Thoracic aorta (tissue), 2 donors: ENCODE results near the gene MGAT5B. TPM values are rescaled to one million over a fixed set of nuclear protein-coding genes. Genes with fewer than 3 reads are reported as not detected.

Source experiments
- ATAC-seq: fragments of 150-250 bp; one replicate; pipeline ENCODE4 v1.8.0; 2017; ENCODE audit warnings: low read depth; ENCODE audit not compliant: insufficient number of reproducible peaks, low FRiP score
- DNase-seq: peaks from one replicate; pipeline ENCODE4 v3.0.0-alpha.2; 2020; ENCODE audit warnings: low spot score
- H3K27ac ChIP-seq, 2 donors: fragments of 200-600 bp; sonication (generic); 1 replicate in 1 of 2; 2 replicates in 1 of 2; pipeline ENCODE4 v1.5.1; 2016; ENCODE audit warnings: mild to moderate bottlenecking in 2 of 2, moderate library complexity in 2 of 2
- H3K27me3 ChIP-seq: fragments of 200-600 bp; sonication (generic); replicated peaks from 2 replicates; pipeline ENCODE4 v1.6.0; 2016; ENCODE audit warnings: mild to moderate bottlenecking; ENCODE audit not compliant: insufficient read depth
- H3K36me3 ChIP-seq: fragments of 200-600 bp; sonication (generic); one replicate; pipeline ENCODE4 v1.5.1; 2016
- H3K4me1 ChIP-seq, 2 donors: fragments of 200-600 bp; sonication (generic); 1 replicate in 1 of 2; 2 replicates in 1 of 2; pipeline versions ENCODE4 v1.5.1 to v1.6.0; 2016; ENCODE audit warnings: low read depth in 2 of 2, mild to moderate bottlenecking in 1 of 2; ENCODE audit not compliant: control insufficient read depth in 1 of 2
- H3K4me3 ChIP-seq: fragments of 200-600 bp; sonication (generic); 2 replicates; pipeline ENCODE4 v1.5.1; 2016; ENCODE audit warnings: mild to moderate bottlenecking
- H3K9me3 ChIP-seq: fragments of 200-600 bp; sonication (generic); 2 replicates; pipeline ENCODE4 v1.5.1; 2016
- CTCF ChIP-seq: fragments of 200-600 bp; sonication (generic); IDR thresholded peaks from one replicate; pipeline ENCODE4 v1.5.1; 2019; ENCODE audit warnings: antibody characterized with exemption
- total RNA-seq, 2 donors: library from RNA; depleted of rRNA; stranded (reverse); fragments of >200 nt; gene quantifications; one replicate each; pipeline versions ENCODE4 v1.1.0 to v1.2.3, GENCODE V29; 2016

Gene MGAT5B
- total RNA-seq, 2 donors from 2014 or later: 0.14 TPM; not detected in 1

DNA sequence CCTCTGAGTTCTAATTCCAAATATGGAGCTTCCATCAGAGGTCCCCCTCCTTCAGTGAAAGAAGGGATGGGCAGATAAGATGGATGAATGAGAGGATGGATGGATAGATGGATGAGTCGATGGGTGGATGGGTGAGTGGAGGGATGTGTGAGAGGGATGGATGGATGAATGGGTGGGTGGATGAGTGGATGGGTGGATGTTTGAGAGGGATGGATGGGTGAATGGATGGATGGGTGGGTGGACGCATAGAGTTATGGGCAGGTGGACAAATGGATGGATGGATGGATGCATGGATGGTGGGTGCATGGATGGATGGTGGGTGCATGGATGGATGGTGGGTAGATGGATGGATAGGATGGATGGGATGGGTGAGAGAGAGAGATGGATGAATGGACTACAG is 69.0 kb downstream of the MGAT5B start:
- Histone ChIP-seq H3K36me3 (no peaks in the 10 kb centered on the region), H3K27me3 (no peaks in the 10 kb centered on the region), H3K4me1 (no peaks in the 10 kb centered on the region), H3K4me3 (no peak overlapping the region), H3K27ac (no peak overlapping the region), H3K9me3 (no peaks in the 10 kb centered on the region)
- TF ChIP-seq CTCF: no peak
- no peak for DNase-seq
- no peak for ATAC-seq

DNA sequence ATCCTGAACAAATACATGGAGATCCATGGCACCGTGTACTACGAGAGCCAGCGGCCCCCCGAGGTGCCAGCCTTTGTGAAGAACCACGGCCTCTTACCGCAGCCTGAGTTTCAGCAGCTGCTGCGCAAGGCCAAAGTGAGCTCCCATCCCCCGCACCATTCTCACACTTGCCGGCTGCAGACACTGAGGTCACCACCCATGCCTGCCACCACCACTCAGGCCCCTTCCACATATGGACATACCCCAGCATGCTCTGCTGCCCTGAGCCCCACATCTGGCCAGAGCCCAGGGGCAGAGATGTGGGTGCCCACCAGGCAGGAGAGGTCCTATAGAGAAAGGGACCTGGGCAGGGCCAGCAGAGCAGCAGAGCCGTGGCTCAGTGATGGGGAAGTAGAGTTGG is 69.8 kb downstream of the MGAT5B start:
- H3K36me3 ChIP-seq: no peaks in the 10 kb centered on the region
- ATAC-seq (no peak), DNase-seq (no peak)
- H3K27me3 ChIP-seq: no peaks in the 10 kb centered on the region
- no peak for TF ChIP-seq CTCF
- H3K9me3 ChIP-seq: no peaks in the 10 kb centered on the region
- no peaks in the 10 kb centered on the region for H3K4me1 ChIP-seq
- no peak overlapping the region for H3K27ac ChIP-seq
- no peak overlapping the region for H3K4me3 ChIP-seq

- Histone ChIP-seq H3K4me1 (no peaks in the 10 kb centered on the region), H3K27me3 (no peaks in the 10 kb centered on the region)
- no peak for TF ChIP-seq CTCF
These were observed 72.1 kb downstream of the MGAT5B start for GRCh38 chr17:76940295-76940694.

GRCh38 chr17:76940738-76941350 is 72.6 kb downstream of the MGAT5B start:
- Histone ChIP-seq H3K4me3 (no peak overlapping the region), H3K27me3 (no peaks in the 10 kb centered on the region), H3K9me3 (no peaks in the 10 kb centered on the region), H3K27ac (no peak overlapping the region), H3K4me1 (no peaks in the 10 kb centered on the region), H3K36me3 (no peaks in the 10 kb centered on the region)
- DNase-seq (no peak), ATAC-seq (no peak)
- TF ChIP-seq CTCF: no peak

More at GRCh38 chr17:76940295-76940694, 72.1 kb downstream of the MGAT5B start:
- H3K4me3 ChIP-seq: no peak overlapping the region
- DNase-seq (no peak), ATAC-seq (no peak)
- no peak overlapping the region for H3K27ac ChIP-seq
- H3K9me3 ChIP-seq: no peaks in the 10 kb centered on the region
- H3K36me3 ChIP-seq: no peaks in the 10 kb centered on the region

DNA sequence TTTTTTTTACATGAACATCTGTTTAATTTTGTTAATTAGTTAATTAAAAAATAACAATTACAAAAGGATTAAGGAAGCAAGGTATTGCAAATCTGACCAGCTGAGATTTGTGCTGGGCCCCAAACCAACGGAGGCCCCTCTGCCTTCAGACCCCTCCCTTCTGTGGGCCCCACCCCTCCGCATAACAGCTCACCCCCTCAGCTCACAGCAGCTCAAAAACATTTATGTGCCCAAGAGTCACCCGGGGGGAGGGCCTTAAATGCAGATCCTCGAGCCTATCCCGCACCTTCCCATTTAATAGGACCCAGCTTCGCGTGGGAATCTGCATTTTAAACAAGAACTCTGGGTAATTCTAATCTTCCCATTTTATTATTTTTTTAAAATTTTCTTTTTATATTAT is 75.0 kb downstream of the MGAT5B start:
- Histone ChIP-seq H3K27ac (no peak overlapping the region), H3K9me3 (no peaks in the 10 kb centered on the region)
- no peak for DNase-seq

More for the DNA sequence above, 75.0 kb downstream of the MGAT5B start:
- TF ChIP-seq CTCF: no peak
- no peaks in the 10 kb centered on the region for H3K4me1 ChIP-seq
- no peaks in the 10 kb centered on the region for H3K36me3 ChIP-seq
- H3K4me3 ChIP-seq: no peak overlapping the region
- H3K27me3 ChIP-seq: no peaks in the 10 kb centered on the region
- ATAC-seq: no peak
